OCI-LY3 (cell line): Measurements from ENCODE around the gene BTF3.
A peak's percentile ranks its signal among the peaks of the same experiment; 100 is the strongest.
"Not testable (repeated sequence)": the region's sequence is repeated elsewhere in the genome, so short reads cannot be mapped to it uniquely, and the experiment has no call there.

Source experiments
- H2AFZ ChIP-seq: fragments of 200-600, 300-600 bp; shearing (Covaris generic); 2 replicates; pipeline ENCODE4 v1.6.0; 2014; ENCODE audit warnings: antibody characterized with exemption, low read depth, low read length
- H3K27ac ChIP-seq: fragments of 200-600, 300-600 bp; sonication (generic); 2 replicates; pipeline ENCODE4 v1.5.1; 2014; ENCODE audit warnings: mild to moderate bottlenecking, low read length, moderate library complexity, mixed read lengths
- H3K27me3 ChIP-seq: fragments of 200-600, 300-600 bp; sonication (generic); 2 replicates; pipeline ENCODE4 v1.6.1; 2014; ENCODE audit warnings: low read depth, low read length, mixed read lengths
- H3K36me3 ChIP-seq: fragments of 200-600, 300-600 bp; sonication (generic); replicated peaks from 2 replicates; pipeline ENCODE3; 2014; ENCODE audit warnings: low read depth, low read length, mixed read lengths
- H3K4me1 ChIP-seq: fragments of 300-600, 200-600 bp; sonication (generic); 2 replicates; pipeline ENCODE4 v1.6.1; 2014; ENCODE audit warnings: low read length, mixed read lengths
- H3K4me2 ChIP-seq: fragments of 200-600, 300-600 bp; sonication (generic); 2 replicates; pipeline ENCODE4 v1.6.1; 2014; ENCODE audit warnings: low read length, mixed read lengths
- H3K4me3 ChIP-seq: fragments of 300-600, 200-600 bp; sonication (generic); 2 replicates; pipeline ENCODE4 v1.5.1; 2014; ENCODE audit warnings: antibody characterized with exemption, mild to moderate bottlenecking, low read length, moderate library complexity
- H3K79me2 ChIP-seq: fragments of 300-600, 200-600 bp; shearing (Covaris generic); 2 replicates; pipeline ENCODE4 v1.6.1; 2014; ENCODE audit warnings: mild to moderate bottlenecking, low read length, mixed read lengths
- H3K9ac ChIP-seq: fragments of 300-600, 200-600 bp; shearing (Covaris generic); 2 replicates; pipeline ENCODE4 v1.6.0; 2014; ENCODE audit warnings: mild to moderate bottlenecking, low read length, moderate library complexity
- H3K9me3 ChIP-seq: fragments of 200-600, 300-600 bp; shearing (Covaris generic); 2 replicates; pipeline ENCODE4 v1.6.1; 2014; ENCODE audit warnings: low read length, mixed read lengths; ENCODE audit not compliant: insufficient read depth
- H4K20me1 ChIP-seq: fragments of 200-600, 300-600 bp; sonication (generic); 2 replicates; pipeline ENCODE4 v1.6.1; 2016; ENCODE audit warnings: low read length, mixed read lengths; ENCODE audit not compliant: insufficient read depth
- EZH2phosphoT487 ChIP-seq: fragments of 200-600 bp; shearing (Covaris generic); IDR thresholded peaks from 2 replicates; pipeline ENCODE4 v1.6.1; 2018; ENCODE audit warnings: antibody characterized with exemption, mixed run types, low read depth
- TF ChIP-seq, protein P1 (sequence below): fragments of 200-600, 300-600 bp; sonication (generic); IDR thresholded peaks from 2 replicates; pipeline ENCODE4 v1.5.1; 2014; ENCODE audit warnings: antibody characterized with exemption, low read length, low read depth

Gene BTF3

GRCh38 chr5:73499756-73500155 lies 1.5 kb downstream of the BTF3 start:
- peaks cover 35% of the 10 kb centered on the region for H4K20me1 ChIP-seq
- H2AFZ ChIP-seq, result no peak overlapping the region
- 0 out of 2 replicates have a peak overlapping the region, but pooled peaks have one; percentile 1 for H3K27ac ChIP-seq
- no peaks in the 10 kb centered on the region for H3K9me3 ChIP-seq
- peak overlapping the region; percentile 94 for H3K9ac ChIP-seq
- H3K27me3 ChIP-seq, result no peaks in the 10 kb centered on the region
- peaks cover 42% of the 10 kb centered on the region for H3K36me3 ChIP-seq
- H3K4me2 ChIP-seq, result peak overlapping the region; percentile 96
- peaks cover 12% of the 10 kb centered on the region for H3K4me1 ChIP-seq
- TF ChIP-seq, protein P1, sequence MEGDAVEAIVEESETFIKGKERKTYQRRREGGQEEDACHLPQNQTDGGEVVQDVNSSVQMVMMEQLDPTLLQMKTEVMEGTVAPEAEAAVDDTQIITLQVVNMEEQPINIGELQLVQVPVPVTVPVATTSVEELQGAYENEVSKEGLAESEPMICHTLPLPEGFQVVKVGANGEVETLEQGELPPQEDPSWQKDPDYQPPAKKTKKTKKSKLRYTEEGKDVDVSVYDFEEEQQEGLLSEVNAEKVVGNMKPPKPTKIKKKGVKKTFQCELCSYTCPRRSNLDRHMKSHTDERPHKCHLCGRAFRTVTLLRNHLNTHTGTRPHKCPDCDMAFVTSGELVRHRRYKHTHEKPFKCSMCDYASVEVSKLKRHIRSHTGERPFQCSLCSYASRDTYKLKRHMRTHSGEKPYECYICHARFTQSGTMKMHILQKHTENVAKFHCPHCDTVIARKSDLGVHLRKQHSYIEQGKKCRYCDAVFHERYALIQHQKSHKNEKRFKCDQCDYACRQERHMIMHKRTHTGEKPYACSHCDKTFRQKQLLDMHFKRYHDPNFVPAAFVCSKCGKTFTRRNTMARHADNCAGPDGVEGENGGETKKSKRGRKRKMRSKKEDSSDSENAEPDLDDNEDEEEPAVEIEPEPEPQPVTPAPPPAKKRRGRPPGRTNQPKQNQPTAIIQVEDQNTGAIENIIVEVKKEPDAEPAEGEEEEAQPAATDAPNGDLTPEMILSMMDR, result no peak
- no peak for TF ChIP-seq EZH2phosphoT487
- H3K79me2 ChIP-seq, result peaks cover 60% of the 10 kb centered on the region
- H3K4me3 ChIP-seq, result peak overlapping the region; percentile 94

DNA sequence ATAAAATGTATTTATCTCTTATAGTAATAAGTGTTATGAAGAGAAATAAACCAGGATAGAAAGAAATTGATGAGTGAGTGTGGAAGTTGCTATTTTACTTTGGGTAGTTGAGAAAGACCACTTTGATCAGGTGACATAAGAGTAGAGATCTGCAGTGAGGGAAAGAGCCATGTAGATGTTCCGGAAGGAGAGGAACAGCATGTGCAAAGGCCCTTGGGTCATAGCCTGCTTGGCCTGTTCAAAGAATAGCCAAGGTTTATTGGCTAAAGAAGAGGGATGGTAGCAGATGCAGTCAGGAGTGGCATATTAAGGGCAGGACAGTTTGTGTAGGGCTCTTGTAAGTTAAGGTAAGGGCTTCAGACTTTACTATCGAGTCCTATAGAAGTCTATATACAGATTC lies 3.2 kb downstream of the BTF3 start:
- TF ChIP-seq, protein P1, result no peak
- TF ChIP-seq EZH2phosphoT487, result no peak
- Histone ChIP-seq H3K4me3 (no peak overlapping the region), H3K9me3 (no peaks in the 10 kb centered on the region), H3K36me3 (peaks cover 49% of the 10 kb centered on the region), H3K4me1 (peaks cover 12% of the 10 kb centered on the region), H4K20me1 (peaks cover 35% of the 10 kb centered on the region), H3K79me2 (peaks cover 60% of the 10 kb centered on the region), H3K4me2 (no peak overlapping the region), H2AFZ (no peak overlapping the region), H3K27ac (no peak overlapping the region), H3K27me3 (no peaks in the 10 kb centered on the region), H3K9ac (no peak overlapping the region)

DNA sequence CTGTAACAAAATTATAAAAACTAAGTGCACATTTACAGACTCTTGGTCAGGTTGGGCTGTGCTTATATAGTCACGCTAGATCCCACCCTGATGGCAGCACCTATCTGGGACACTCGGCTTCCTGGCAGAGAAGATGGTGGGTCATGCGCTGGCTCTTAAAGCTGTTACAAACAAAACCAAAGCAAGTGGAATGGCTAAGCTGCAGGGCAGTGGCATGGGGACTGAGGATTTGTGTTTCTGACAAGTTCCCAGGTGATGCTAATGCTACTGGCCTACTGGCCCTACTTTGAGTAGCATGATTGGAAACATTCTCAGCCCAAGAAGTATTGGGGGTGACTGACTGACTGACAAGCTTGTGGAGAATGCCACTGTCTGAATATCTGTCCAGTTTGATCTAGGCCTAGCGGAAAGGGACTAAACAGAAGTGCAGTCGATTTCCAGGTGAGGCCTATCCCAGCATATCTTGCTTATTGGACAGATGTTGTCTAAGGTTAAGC lies 8.3 kb downstream of the BTF3 start:
- H3K4me1 ChIP-seq, result no peaks in the 10 kb centered on the region
- peaks cover 30% of the 10 kb centered on the region for H3K36me3 ChIP-seq
- no peaks in the 10 kb centered on the region for H3K27me3 ChIP-seq
- H3K4me2 ChIP-seq, result no peak overlapping the region
- peaks cover 10% of the 10 kb centered on the region; the same call in 1 of the 2 replicates for H4K20me1 ChIP-seq
- TF ChIP-seq EZH2phosphoT487, result no peak
- TF ChIP-seq, protein P1, result no peak
- no peak overlapping the region for H3K4me3 ChIP-seq
- no peak overlapping the region for H3K9ac ChIP-seq
- H3K79me2 ChIP-seq, result peaks cover 16% of the 10 kb centered on the region
- H3K9me3 ChIP-seq, result no peaks in the 10 kb centered on the region
- H3K27ac ChIP-seq, result no peak overlapping the region
- no peak overlapping the region for H2AFZ ChIP-seq

DNA sequence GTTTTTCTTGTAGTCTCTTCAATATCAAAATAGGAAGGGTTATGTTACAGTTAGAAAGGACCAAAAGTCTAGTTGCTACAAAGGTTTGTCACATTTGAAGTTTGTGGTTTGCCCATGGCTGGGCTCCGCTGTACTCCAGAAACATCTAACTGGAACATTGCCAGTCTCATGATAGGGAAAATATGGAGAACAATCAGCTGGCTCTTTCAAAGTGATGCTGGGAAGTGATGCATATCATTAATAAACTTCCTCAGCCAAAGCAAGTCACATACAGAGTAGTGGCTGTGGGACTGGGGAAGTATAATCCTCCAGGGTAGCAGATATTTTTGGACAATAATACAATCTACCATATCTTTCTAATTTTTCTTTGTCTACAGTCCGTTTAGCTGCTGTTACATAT lies 8.8 kb downstream of the BTF3 start:
- Histone ChIP-seq H3K4me3 (no peak overlapping the region), H3K4me2 (no peak overlapping the region), H3K4me1 (no peaks in the 10 kb centered on the region), H3K36me3 (peaks cover 29% of the 10 kb centered on the region), H4K20me1 (peaks cover 7% of the 10 kb centered on the region; the same call in 1 of the 2 replicates), H3K27me3 (no peaks in the 10 kb centered on the region), H3K27ac (no peak overlapping the region), H3K9ac (no peak overlapping the region), H2AFZ (no peak overlapping the region), H3K9me3 (no peaks in the 10 kb centered on the region), H3K79me2 (peaks cover 13% of the 10 kb centered on the region)
- TF ChIP-seq, protein P1, result no peak
- no peak for TF ChIP-seq EZH2phosphoT487

DNA sequence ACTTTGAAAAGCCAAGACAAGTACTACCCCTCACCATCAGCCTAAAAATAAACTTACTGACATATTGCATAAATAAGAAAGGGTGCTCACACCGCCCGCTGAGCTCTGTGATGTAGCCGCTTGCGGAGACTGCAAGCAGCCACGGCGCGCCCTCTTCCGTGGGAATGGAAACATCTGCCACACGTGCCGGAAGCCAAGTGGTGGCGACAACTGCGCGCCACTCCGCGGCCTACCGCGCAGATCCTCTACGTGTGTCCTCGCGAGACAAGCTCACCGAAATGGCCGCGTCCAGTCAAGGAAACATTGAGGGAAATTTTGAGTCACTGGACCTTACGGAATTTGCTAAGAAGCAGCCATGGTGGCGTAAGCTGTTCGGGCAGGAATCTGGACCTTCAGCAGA lies 10.3 kb downstream of the BTF3 start:
- H4K20me1 ChIP-seq, H3K4me2 ChIP-seq, H3K9me3 ChIP-seq, H3K27me3 ChIP-seq, H3K9ac ChIP-seq, H3K79me2 ChIP-seq, H2AFZ ChIP-seq, H3K4me1 ChIP-seq, H3K27ac ChIP-seq, H3K4me3 ChIP-seq: not testable (repeated sequence)
- H3K36me3 ChIP-seq, result peaks cover 17% of the 10 kb centered on the region
